GM19467 (cell line): ENCODE data around the gene ADORA1.

Experiments
- ATAC-seq: cut with Tn5 transposase; IDR thresholded peaks from one replicate; pipeline ENCODE4 v1.9.1; 2021; ENCODE audit warnings: mild to moderate bottlenecking, moderate library complexity; ENCODE audit not compliant: unreplicated experiment

ADORA1 gene

DNA sequence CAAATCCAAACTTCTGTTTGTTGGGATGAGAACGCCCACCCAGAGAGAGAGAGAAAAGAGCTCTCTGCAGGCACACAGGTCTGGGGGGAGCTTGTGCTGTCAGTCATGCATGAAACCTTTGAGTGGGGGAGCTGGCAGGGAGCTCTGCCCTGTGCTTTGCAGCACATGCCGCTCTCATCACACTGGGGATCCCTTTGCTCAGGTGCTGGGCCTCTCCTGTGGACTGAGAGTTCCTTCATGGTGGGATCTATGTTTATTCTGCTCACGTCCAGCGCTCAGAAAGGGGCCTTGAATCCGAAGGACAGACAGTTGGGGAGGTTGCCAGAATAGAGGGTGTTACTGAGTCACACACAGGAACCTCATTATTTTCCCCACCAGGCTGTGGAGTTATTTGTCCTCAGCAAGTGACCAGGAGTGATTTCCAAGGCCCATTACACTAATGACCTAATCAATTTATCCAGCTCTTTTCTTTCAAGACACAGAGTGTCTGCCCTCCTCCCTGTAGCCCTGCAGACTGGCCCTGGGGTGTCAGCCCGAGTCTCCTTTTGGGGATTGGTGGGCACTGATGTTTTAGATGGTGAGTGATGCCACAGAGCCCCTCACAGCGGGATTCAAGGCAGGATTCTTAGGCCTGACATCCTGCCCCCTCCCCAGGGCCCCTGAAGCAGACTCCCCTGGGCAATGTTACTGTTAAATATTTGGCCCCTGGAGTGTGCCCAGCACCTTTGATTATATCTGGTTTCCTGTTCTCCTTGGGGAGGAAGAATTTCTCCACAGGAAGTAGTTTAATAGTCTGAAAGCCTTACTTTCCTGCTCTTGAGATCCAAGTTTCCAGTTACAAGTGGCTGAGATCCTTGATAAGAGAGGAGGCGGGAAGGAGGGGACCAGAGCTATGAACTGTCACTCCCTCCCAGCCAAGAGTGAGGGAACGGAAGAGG, 25.8 kb downstream of the ADORA1 start:
- no peak for ATAC-seq

DNA sequence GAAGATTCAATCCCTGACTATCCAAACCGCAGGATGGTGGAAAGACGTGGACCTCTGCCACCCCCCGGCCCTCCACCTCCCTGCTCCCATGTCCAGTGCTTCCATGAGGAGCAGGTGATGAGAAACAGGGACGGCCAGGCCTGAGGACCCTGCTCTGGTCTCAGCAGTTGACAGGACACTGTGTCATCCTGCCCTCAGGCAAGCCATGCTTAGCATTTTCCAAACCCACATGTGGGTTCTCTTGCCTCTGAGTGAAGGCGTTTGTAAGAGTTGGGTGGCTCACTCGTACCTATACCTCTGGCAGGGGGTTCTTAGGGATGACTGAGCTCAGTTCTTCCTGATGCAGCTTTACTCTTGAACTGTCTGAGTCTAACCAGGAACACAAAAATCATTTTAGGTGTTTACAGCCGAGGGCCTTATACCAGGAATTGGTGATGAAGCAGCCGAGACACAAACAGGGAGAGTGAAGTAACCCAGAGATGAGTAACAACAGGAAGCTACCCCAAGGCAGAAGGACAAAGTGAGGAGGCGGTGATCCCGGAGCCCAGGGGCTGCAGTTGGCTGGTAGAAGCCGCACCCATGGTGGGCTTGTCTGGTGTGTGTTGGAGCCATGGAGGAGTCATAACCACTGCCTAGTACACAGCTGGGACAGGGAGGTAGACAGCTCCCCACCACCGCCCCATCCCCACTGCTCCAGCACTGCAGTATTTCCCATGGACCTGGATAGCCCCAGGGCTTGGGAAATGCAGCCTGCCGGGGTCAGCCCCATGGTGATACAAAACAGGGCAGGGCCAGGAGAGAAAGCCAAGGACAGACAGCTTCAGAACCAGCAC, 26.7 kb downstream of the ADORA1 start:
- no peak for ATAC-seq

DNA sequence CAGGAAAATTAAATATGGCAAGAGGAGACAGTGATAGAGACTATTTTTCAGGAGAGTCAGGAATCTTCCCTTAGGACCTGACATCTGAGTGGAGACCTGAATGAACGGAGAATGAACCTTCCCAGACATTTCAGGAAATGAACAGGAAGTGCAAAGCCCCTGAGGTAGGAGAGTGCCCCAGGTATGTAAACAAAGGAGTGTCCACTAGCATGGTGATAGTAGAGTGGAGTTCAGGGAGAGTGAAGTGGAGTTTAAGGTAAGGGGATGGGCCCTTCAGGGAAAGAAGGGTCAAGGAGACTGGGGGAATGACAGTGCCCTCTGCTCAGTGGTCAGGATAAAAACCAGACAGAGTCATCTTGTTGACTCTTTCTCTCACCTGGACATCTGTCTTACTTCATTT, 28.8 kb downstream of the ADORA1 start:
- ATAC-seq: no peak

DNA sequence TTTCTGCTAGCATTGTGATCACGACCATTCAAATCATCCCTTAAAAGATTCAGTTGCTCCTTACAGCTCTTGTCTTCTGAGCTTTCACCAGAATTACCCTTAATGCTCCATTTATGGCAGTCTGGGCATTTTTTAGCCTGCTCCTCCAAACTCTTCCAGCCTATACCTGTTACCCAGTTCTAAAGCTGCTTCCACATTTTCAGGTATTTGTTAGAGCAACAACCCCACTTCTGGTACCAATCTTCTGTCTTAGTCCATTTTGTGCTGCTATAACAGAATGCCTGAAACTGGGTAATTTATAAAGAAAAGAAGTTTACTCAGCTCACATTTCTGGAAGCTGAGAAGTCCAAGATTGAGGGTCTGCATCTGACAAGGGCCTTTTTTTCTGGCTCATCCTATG, 30.9 kb downstream of the ADORA1 start:
- no peak for ATAC-seq

DNA sequence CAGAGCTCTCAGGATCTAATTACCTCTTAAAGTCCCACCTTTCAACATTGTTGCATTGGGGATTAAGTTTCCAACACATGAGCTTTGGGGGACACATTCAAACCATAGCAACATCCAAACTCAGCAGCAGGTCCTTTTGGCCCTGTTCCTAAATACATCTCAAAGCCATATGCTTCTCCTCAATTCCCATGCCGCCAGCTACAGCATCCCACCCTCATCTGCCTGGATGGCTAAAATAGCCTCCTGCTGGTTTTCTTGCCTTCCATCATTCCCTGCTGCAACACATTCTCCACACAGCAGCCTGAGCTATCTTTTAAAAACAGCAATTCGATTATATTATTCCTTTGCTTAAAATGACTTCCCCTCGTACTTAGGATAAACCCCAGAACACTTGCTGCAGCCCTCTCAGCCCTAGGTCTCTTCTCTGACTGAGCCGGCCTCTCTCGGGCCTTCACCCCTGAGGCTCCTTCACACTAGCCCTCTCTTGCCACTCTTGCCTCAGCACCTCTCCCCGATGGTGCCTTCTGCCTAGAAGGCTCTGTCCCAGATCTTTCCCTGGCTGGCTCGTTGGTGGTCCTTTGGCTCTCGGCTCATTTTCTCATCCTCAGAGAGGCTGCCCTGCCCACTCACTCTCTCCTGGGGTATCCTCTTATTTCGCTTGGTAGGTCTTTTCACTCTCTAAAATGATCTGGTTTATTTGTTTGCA, 31.6 kb downstream of the ADORA1 start:
- no peak for ATAC-seq

DNA sequence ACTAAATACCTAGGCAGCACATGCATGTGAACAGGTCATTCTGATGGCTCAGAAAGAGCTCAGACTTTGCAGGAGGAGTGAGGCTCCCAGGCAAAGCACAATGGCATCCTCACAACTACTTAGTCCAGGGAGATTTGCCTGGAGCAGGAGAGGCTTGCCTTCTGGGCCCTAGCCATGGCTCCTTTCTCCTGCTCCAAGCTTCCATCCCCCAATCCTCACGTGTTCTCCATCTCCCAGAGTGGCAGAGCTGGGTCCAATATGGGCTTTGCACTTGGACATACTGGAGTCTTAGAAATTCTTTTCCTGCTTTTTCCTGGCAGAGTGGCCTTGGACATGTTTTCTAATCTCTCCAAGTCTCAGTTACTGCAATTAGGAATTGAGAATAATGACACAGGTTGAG, 32.3 kb downstream of the ADORA1 start:
- ATAC-seq: no peak

DNA sequence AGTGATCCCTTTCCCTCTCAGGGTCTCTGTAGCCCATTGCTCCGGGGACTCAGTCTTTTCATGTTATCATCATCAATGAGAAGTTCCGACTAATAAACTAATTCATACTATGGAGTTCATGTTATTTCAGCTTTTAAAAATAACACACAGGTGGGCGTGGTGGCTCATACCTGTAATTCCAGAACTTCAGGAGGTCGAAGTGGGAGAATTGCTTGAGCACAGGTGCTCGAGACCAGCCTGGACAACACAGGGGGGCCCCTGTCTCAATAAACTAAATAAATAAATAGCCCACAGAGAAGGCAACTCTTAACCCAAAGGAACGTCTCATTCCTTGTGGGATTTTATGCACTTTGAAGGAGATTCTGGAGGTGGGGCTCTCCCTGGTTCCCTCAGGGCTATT, 33.6 kb downstream of the ADORA1 start:
- ATAC-seq: no peak

DNA sequence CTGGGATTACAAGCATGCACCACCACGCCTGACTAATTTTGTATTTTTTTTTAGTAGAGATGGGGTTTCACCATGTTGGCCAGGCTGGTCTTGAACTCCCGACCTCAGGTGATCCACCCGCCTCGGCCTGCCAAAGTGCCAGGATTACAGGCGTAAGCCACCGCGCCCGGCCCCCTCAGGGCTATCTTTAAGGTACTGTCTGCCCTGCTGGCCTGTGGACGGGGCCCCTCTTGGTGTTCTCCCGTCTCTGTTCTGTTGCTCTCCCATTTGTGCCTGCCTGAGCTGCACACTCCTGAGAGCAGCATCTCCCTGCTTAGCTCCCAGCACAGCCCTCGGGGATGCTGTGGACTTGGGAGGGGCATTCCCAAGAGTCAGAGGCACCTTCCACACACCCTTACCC, 34.2 kb downstream of the ADORA1 start:
- no peak for ATAC-seq

DNA sequence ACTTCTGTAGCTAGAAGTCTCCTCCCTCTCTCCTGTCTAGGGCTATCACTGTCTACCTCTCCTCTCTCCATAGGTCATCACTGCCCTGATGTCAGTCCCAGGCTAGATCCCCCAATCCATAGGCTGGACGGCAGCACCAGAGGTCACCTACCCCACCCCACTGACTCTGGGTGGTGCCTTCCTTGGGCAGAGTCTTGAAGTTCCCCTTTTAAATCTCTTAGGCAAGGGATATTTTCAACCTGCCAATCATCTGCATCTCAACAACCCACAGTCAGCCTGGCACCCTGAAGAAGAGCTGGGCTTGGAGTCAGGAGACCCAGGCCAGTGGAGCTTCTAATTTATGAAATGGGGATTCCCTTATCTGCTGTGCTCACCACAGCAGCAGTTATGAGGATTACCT, 34.9 kb downstream of the ADORA1 start:
- no peak for ATAC-seq

DNA sequence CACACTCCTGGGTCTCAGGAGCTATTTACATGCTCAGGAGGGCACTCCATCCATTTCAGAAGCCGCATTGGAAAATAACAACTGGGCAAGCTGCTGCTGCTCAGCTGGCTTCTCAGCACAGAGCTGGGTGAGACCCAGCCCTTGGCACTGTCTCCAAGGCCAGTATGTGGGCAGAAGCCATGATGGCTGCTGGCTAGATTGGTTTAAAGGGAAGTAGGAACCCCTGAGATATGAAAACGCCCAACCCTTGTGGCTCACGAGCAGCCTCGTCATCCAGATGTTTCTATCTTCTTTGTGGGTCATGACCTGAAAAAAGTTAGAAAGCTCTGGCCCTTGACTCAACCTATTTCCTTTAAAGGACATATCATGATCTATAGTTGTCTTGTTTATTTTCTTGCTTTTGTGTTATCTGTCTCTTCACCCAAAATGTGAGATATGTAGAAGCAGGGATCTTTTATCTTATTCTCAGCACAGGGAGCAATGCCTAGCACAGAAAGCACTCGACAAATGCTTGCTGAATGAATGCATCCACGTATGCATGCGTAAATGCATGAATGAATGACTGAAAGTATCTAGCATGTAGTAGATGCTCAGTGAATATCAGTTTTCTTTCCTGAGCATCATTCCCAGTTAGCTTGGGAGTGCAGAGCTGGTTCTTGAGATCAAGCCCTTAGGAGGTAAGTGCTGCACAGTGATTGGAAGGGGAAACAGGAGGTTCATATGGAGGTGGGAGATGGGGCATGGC, 36.5 kb downstream of the ADORA1 start:
- ATAC-seq: no peak

DNA sequence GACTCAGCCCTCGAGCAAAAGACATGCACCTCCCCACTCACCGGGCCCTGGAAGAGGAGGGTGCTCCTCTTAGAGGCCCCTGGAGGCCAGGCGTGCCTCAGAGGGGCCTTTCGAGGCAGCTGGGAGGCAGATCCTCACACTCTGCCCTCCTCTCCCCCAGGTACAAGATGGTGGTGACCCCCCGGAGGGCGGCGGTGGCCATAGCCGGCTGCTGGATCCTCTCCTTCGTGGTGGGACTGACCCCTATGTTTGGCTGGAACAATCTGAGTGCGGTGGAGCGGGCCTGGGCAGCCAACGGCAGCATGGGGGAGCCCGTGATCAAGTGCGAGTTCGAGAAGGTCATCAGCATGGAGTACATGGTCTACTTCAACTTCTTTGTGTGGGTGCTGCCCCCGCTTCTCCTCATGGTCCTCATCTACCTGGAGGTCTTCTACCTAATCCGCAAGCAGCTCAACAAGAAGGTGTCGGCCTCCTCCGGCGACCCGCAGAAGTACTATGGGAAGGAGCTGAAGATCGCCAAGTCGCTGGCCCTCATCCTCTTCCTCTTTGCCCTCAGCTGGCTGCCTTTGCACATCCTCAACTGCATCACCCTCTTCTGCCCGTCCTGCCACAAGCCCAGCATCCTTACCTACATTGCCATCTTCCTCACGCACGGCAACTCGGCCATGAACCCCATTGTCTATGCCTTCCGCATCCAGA, 37.7 kb downstream of the ADORA1 start:
- ATAC-seq: no peak

DNA sequence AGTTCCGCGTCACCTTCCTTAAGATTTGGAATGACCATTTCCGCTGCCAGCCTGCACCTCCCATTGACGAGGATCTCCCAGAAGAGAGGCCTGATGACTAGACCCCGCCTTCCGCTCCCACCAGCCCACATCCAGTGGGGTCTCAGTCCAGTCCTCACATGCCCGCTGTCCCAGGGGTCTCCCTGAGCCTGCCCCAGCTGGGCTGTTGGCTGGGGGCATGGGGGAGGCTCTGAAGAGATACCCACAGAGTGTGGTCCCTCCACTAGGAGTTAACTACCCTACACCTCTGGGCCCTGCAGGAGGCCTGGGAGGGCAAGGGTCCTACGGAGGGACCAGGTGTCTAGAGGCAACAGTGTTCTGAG, 38.3 kb downstream of the ADORA1 start:
- ATAC-seq: no peak

DNA sequence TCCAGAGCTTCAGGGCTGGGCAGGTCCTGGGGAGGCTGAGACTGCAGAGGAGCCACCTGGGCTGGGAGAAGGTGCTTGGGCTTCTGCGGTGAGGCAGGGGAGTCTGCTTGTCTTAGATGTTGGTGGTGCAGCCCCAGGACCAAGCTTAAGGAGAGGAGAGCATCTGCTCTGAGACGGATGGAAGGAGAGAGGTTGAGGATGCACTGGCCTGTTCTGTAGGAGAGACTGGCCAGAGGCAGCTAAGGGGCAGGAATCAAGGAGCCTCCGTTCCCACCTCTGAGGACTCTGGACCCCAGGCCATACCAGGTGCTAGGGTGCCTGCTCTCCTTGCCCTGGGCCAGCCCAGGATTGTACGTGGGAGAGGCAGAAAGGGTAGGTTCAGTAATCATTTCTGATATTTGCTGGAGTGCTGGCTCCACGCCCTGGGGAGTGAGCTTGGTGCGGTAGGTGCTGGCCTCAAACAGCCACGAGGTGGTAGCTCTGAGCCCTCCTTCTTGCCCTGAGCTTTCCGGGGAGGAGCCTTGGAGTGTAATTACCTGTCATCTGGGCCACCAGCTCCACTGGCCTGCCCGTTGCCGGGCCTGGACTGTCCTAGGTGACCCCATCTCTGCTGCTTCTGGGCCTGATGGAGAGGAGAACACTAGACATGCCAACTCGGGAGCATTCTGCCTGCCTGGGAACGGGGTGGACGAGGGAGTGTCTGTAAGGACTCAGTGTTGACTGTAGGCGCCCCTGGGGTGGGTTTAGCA, 38.8 kb downstream of the ADORA1 start:
- ATAC-seq: no peak

DNA sequence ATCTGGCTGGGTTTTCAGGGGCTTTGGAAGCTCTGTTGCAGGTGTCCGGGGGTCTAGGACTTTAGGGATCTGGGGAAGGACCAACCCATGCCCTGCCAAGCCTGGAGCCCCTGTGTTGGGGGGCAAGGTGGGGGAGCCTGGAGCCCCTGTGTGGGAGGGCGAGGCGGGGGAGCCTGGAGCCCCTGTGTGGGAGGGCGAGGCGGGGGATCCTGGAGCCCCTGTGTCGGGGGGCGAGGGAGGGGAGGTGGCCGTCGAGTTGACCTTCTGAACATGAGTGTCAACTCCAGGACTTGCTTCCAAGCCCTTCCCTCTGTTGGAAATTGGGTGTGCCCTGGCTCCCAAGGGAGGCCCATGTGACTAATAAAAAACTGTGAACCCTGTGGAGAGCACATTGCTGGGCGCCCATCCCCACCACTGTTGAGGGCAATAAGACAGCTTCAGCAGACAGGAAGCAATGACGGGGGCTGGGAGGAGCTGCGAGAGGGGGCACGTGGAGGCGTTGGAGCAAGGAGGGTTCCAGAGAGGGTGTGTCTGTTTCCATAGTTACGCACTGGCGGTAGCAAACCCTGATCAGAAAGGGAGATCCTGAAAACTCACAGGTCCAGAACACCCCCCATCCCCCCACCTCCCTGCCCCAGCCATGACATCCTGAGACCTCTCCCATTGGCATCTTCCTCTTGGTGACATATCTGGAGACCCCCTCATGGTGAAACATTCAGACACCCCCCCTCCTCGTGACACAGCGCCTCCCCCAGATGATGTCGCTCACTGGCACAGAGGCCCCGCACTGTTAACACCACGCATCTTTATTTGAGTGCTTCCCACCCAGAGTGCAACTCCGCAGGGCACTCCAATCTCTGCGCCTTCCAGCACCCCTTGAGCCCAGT, 39.7 kb downstream of the ADORA1 start:
- ATAC-seq: no peak

DNA sequence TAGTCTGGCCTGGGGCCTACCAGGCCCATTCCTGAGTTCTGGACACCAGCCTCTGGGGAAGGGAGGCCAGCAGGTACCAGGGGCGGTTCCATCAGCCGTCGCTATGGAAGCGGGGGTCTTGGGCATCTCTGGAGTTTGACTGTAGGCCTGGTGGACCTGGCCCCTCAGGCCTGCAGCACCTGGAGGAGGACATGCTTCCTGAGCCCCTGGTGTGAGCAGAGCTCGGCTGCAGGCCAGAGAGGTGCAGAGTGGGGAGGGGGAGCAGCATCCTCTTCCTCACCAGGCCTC, 40.3 kb downstream of the ADORA1 start:
- ATAC-seq: no peak

DNA sequence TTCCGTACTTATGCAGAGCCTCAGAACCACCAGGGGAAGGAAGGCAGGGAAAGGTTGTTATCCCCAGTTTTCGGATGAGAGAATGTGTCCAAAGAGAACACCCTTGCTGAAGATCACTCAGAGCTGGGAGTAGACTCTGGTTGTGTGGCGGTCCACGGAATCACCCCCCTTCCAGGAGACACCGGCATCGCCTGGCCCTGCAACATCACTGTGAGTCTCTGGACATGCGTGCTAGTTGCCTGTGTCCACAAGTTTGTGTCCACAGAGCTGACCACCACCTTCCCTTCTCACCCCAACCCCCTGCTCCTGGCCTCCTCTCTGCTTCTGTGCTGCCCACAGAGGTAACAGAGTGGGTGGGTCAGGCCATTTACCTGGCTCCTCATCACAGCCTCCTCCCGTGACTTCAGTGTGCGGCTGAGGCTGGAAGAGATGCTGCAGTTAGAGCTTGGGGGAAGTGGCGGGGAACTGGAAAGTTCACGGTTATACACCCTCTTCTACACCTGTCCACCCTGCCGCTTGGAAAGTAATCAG, 40.8 kb downstream of the ADORA1 start:
- no peak for ATAC-seq

DNA sequence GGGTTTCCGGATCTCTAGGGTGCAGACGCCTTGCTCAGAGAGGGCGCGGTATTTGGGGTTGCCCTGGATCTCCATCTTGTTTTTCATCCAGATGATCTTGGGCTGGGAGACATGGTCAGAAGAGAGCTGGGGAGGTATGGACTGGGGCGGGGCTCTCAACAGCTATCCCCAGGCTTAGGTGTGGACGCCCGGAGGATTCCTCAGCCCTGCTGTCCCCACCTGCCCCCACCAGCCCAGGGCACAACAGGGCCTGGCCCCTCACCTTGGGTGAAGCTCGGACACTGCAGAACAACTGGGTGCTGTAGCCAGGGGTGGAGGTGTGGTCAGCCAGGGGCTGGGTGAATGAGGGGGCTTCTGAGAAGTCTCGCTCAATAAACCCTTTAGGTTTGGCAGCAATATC, 41.5 kb downstream of the ADORA1 start:
- no peak for ATAC-seq

DNA sequence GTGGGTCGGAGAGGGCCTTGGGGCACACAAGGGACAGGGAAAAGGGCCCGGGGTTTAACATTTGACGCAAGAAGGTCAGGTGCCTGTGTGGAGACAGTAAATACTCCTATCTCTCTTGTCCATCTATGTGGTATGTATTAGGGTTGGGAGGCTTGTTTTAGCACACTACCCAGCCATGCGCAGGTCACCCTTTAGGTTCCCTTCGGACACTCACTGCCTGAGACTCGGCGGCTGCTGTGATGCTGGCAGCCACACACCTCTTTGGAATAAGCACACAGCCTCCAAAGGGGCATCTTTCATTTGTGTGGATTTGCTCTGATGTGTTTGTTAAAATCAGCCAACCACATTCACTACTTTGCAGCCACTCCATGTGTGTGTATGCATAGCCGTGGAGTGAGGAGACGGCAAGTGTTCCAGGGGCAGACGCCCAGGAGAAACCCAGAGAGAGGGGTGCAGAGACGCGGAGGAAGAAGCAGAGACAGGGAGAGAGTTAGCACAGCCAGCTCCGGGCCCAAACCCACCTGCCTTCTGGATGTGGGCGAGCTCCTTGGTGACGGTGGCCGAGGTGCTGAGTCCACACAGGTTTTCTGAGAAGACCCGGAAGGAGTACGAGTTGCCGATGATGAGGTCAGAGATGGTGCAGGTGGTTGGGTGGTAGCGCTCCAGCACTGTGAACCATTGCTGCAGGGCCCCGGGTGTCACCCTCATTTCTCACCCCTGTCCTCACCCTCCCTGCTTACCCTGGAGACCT, 42.4 kb downstream of the ADORA1 start:
- no peak for ATAC-seq
